GM13976 (cell line): ENCODE measurements around the gene LYPD6B.

Experiments
- DNase-seq: peaks from one replicate; pipeline ENCODE4 v3.0.0; 2012; ENCODE audit warnings: low spot score
- in situ Hi-C: fragments of 300-500 bp; cut with MboI; formaldehyde crosslinking; loops from one replicate; pipeline ENCODE4 v1.12.0; 2022; ENCODE audit warnings: low sequenced_read_pairs, mixed read lengths, inconsistent platforms; ENCODE audit not compliant: unreplicated experiment
- TF ChIP-seq, protein P1 (sequence below): IDR thresholded peaks from 2 replicates; pipeline ENCODE4 v1.5.1; 2012; ENCODE audit warnings: borderline replicate concordance, mild to moderate bottlenecking; ENCODE audit not compliant: insufficient read depth; ENCODE audit errors: extremely low read depth, missing control alignments, control extremely low read depth

Gene LYPD6B

DNA sequence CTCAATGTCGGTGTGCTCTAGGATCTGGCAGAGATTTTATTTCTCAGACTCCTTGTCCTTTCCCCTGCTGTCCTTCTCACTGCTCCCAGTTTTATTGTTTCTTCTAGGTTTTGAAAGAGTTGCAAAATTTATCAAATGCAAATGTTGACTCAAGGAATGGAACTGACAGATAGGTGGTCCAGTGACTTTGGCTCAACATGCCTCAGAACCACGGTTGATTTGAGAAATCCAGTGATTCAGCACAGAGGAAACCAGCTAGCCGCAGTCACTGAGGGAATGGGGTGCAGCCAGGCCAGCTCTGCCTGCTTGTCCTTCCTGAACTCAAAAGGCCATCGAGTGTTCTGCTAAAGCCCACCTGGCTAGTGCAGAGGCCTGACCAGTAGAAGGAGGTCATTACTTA, 166.2 kb downstream of the LYPD6B start:
- in situ Hi-C loops, result no loop called here
- DNase-seq, result no peak
- TF ChIP-seq, protein P1, sequence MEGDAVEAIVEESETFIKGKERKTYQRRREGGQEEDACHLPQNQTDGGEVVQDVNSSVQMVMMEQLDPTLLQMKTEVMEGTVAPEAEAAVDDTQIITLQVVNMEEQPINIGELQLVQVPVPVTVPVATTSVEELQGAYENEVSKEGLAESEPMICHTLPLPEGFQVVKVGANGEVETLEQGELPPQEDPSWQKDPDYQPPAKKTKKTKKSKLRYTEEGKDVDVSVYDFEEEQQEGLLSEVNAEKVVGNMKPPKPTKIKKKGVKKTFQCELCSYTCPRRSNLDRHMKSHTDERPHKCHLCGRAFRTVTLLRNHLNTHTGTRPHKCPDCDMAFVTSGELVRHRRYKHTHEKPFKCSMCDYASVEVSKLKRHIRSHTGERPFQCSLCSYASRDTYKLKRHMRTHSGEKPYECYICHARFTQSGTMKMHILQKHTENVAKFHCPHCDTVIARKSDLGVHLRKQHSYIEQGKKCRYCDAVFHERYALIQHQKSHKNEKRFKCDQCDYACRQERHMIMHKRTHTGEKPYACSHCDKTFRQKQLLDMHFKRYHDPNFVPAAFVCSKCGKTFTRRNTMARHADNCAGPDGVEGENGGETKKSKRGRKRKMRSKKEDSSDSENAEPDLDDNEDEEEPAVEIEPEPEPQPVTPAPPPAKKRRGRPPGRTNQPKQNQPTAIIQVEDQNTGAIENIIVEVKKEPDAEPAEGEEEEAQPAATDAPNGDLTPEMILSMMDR, result no peak

DNA sequence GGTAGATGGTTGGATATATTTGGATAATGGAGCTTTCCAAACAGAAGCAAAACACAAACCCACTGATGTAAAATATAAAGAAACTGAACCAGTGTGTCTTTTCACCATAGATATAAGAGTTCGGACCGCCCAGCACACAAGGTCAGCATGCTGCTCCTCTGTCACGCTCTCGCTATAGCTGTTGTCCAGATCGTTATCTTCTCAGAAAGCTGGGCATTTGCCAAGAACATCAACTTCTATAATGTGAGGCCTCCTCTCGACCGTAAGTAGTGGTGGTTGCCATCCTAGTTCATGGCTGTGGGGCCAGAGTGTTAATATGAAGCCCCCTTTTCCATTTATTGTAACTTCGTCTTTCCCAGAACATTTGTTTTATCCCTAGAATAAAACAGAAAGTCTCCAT, 166.6 kb downstream of the LYPD6B start:
- in situ Hi-C loops, result no loop called here
- TF ChIP-seq, protein P1, result no peak
- DNase-seq, result no peak

DNA sequence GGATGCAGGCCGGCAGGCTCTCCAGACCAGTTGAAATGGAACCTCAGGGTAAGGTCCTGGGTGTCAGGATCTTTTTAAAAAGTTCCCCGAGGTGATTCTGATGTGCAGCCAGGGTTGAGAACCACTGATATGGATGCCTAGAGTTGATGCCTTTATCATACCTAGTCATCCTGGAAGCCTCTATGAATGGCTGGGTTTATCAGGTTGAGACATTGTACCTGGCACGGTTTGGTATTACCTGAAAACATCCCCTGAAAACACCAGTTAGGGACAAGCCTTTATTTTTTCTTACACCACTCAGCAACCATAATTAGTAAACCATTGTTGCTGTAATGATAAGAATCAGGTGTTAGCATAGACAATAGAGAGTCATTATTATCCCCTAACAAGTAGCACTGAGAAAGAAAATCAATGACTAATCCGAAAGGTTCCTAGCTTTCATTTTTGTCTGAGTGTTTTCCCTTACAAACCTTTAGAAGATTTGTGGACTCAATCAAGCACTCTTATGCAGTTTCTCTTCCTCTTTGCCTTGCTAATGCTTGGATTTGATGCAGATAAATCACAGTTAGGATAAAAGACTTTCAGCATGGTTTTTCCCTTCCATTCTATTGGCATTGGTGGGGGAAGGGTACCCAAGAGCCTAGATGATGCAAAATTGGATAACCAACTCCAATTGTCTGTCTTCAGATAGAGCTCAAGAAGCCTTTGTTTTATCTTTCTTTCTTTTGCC, 175.4 kb downstream of the LYPD6B start:
- in situ Hi-C loops, result no loop called here
- TF ChIP-seq, protein P1, result no peak
- no peak for DNase-seq

DNA sequence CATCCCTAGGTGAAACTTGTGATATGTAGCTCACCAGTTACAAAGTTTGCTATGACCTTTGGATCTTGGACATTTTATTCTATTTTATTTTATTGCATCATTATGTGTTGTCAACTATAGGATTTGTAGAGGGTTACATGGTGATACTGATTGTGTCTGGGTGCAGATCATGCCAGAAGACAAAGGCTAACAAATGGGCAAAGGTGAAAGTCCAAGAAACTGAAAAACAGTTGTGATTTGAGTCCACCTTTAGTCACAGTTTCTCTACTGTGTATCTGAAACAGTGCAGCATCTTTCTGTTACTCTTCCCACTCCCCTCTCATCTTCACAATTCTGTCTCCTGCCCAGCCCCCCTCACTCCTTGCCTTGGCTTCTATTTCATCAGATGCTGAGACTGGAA, 180.0 kb downstream of the LYPD6B start:
- in situ Hi-C loops, result no loop called here

DNA sequence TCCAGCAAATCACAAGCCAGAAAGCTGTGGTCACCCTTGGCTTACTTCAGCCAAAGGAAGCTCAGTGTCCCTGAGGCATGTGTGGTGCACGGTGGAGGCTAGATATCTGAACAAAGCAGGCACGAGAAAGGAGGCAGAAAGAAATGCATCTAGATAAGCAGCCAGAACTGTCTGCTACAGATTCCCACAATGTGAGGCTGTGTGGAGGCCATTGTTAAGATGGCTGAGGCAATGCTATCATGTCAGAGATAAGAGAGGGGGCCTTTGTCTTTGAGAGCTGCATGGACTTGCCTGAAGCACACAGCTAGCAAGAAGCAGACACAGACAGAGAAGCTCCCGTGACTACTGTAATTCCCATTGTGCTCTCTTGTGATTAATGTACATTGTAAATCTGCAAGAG, 181.4 kb downstream of the LYPD6B start:
- TF ChIP-seq, protein P1, result no peak
- in situ Hi-C loops, result no loop called here
- no peak for DNase-seq

More for the DNA sequence above, 180.0 kb downstream of the LYPD6B start:
- DNase-seq, result no peak
- TF ChIP-seq, protein P1, result no peak

DNA sequence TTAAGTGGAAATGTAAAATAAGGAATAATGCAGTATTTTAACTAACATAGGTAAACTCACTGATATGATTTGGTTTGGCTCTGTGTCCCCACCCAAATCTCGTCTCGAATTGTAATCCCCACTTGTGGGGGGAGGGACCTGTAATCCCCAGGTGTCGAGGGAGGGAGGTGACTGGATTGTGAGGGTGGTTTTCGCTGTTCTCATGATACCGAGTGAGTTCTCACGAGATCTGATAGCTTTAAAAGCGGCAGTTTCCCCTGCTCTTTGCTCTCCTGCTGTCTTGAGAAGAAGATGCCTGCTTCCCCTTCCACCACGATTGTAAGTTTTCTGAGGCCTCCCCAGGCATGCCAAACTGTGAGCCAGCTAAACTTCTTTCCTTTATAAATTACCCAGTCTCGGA, 182.5 kb downstream of the LYPD6B start:
- in situ Hi-C loops, result no loop called here
- no peak for DNase-seq
- TF ChIP-seq, protein P1, result no peak
